B cell (primary cell): ENCODE results near the gene RAE1. TPM values are rescaled to one million over a fixed set of nuclear protein-coding genes. Genes with fewer than 3 reads are reported as not detected.

ENCODE experiments used
- ATAC-seq: fragments of 200-7000 bp; cut with Tn5 transposase; one replicate; pipeline ENCODE4 v1.10.0; 2021; ENCODE audit warnings: low read depth, mild to moderate bottlenecking, moderate number of reproducible peaks, moderate library complexity
- CTCF ChIA-PET: fragments of 350-600 bp; sonication (Branson Sonifier 250); formaldehyde crosslinking; loops from one replicate; lab custom pipeline; 2021; ENCODE audit warnings: antibody characterized with exemption, inconsistent platforms; lab: Charles Lee
- POLR2A ChIA-PET: fragments of 350-600 bp; sonication (Branson Sonifier 250); formaldehyde crosslinking; loops from one replicate; lab custom pipeline; 2021; ENCODE audit warnings: antibody characterized with exemption; lab: Charles Lee
- DNase-seq: peaks from one replicate; pipeline ENCODE4 v3.0.0; 2013
- H2AFZ ChIP-seq: 2 replicates; pipeline ENCODE4 v1.6.1; 2012; ENCODE audit warnings: mild to moderate bottlenecking, low read depth, low read length; ENCODE audit not compliant: insufficient read depth, poor library complexity, severe bottlenecking
- H3K27ac ChIP-seq, 2 donors: 1 replicate in 1 of 2; 2 replicates in 1 of 2; pipeline ENCODE4 v1.5.1; 2012 to 2013; ENCODE audit warnings: low read length in 2 of 2, mild to moderate bottlenecking in 2 of 2, moderate library complexity in 1 of 2
- H3K27me3 ChIP-seq, 4 experiments: fragments of 200-600 bp in 1 of 4; sonication (generic) in 1 of 4; replicated peaks in 1 of 4; 1 replicate in 2 of 4; 2 replicates in 2 of 4; pipeline versions ENCODE4 v1.6.1 to v1.7.0; 2013 to 2016; ENCODE audit warnings: low read length in 3 of 4, mild to moderate bottlenecking in 2 of 4, mixed read lengths in 1 of 4, moderate library complexity in 1 of 4; ENCODE audit not compliant: insufficient read depth in 4 of 4, control insufficient read depth in 3 of 4; ENCODE audit errors: control extremely low read depth in 1 of 4
- H3K36me3 ChIP-seq, 2 experiments: replicated peaks in 1 of 2; 1 replicate in 1 of 2; 2 replicates in 1 of 2; pipeline versions ENCODE4 v1.6.1 to v1.7.1; 2013; ENCODE audit warnings: low read length in 1 of 2; ENCODE audit not compliant: insufficient read depth in 2 of 2, control insufficient read depth in 1 of 2; ENCODE audit errors: control extremely low read depth in 1 of 2, extremely low read depth in 1 of 2
- H3K4me1 ChIP-seq, 2 donors: fragments of 200-600 bp in 1 of 2; sonication (generic) in 1 of 2; 1 replicate in 1 of 2; 2 replicates in 1 of 2; pipeline versions ENCODE4 v1.5.1 to v1.6.1; 2013 to 2017; ENCODE audit warnings: low read length in 2 of 2; ENCODE audit not compliant: control insufficient read depth in 2 of 2, insufficient read depth in 2 of 2
- H3K4me2 ChIP-seq: replicated peaks from 2 replicates; pipeline ENCODE3; 2012; ENCODE audit warnings: mild to moderate bottlenecking, low read depth, low read length; ENCODE audit not compliant: poor library complexity, severe bottlenecking
- H3K4me3 ChIP-seq, 5 experiments: fragments of 200-600 bp in 1 of 5; sonication (generic) in 1 of 5; 1 replicate in 3 of 5; 2 replicates in 2 of 5; pipeline versions ENCODE4 v1.5.1 to v1.7.0; 2011 to 2016; ENCODE audit warnings: low read length in 4 of 5, mild to moderate bottlenecking in 4 of 5, low read depth in 2 of 5, control low read depth in 1 of 5, moderate library complexity in 1 of 5; ENCODE audit not compliant: insufficient read depth in 1 of 5; ENCODE audit errors: control extremely low read depth in 1 of 5, extremely low read depth in 1 of 5
- H3K79me2 ChIP-seq: fragments of 200-600 bp; sonication (generic); one replicate; pipeline ENCODE4 v1.6.0; 2016; ENCODE audit warnings: low read length; ENCODE audit not compliant: control insufficient read depth, insufficient read depth
- H3K9ac ChIP-seq: fragments of 200-600 bp; sonication (generic); 2 replicates; pipeline ENCODE4 v1.6.1; 2017; ENCODE audit warnings: mild to moderate bottlenecking, low read length, moderate library complexity
- H3K9me3 ChIP-seq, 3 donors: one replicate each; pipeline versions ENCODE4 v1.6.1 to v1.7.1; 2013; ENCODE audit warnings: low read length in 2 of 3; ENCODE audit not compliant: control insufficient read depth in 2 of 3, insufficient read depth in 1 of 3; ENCODE audit errors: control extremely low read depth in 1 of 3
- H4K20me1 ChIP-seq: 2 replicates; pipeline ENCODE4 v1.6.0; 2012; ENCODE audit warnings: mild to moderate bottlenecking, low read length; ENCODE audit not compliant: insufficient read depth, control insufficient read depth, poor library complexity, severe bottlenecking
- H3K27ac Mint-ChIP-seq: one replicate; pipeline ENCODE4 v1.8.0; 2021; ENCODE audit warnings: mixed read lengths
- H3K27me3 Mint-ChIP-seq: one replicate; pipeline ENCODE4 v1.8.0; 2021; ENCODE audit warnings: mixed read lengths
- H3K4me1 Mint-ChIP-seq: one replicate; pipeline ENCODE4 v1.8.0; 2021; ENCODE audit warnings: mixed read lengths
- H3K4me3 Mint-ChIP-seq: one replicate; pipeline ENCODE4 v1.8.0; 2021; ENCODE audit warnings: mixed read lengths
- H3K9me3 Mint-ChIP-seq: one replicate; pipeline ENCODE4 v1.8.0; 2022; ENCODE audit warnings: mixed read lengths; ENCODE audit not compliant: insufficient read depth
- CTCF ChIP-seq: fragments of 200-600 bp; IDR thresholded peaks from one replicate; pipeline ENCODE4 v1.8.0; 2022; ENCODE audit warnings: antibody characterized with exemption, mild to moderate bottlenecking
- EZH2 ChIP-seq: IDR thresholded peaks from 2 replicates; pipeline ENCODE4 v1.6.1; 2012; ENCODE audit warnings: borderline replicate concordance, low read depth, mild to moderate bottlenecking, moderate library complexity, low read length; ENCODE audit not compliant: insufficient read depth, poor library complexity, severe bottlenecking
- WGBS: methylation state at CpG from one replicate; pipeline ENCODE4 v1.1.5; 2013; ENCODE audit warnings: missing lambda C conversion rate; ENCODE audit not compliant: insufficient coverage; 5-methylcytosine and 5-hydroxymethylcytosine counted together
- intact Hi-C: fragments of 100-400 bp; cut with micrococcal nuclease; formaldehyde crosslinking; loops from one replicate; pipeline ENCODE4 v1.10.0; 2022
- polyA plus RNA-seq: library from polyadenylated mRNA; depleted of rRNA; stranded (reverse); fragments of >200 nt; gene quantifications from 2 replicates; pipeline ENCODE4 v1.2.3, GENCODE V29; 2012
- total RNA-seq, 2 donors: library from RNA; stranded (reverse); fragments of 120-200 nt in 1 of 2; gene quantifications; 1 replicate in 1 of 2; 2 replicates in 1 of 2; pipeline versions ENCODE4 v1.2.3 to v1.2.4, GENCODE V29; 2013 to 2022

The RAE1 gene
- total and polyA plus RNA-seq, 2 donors (not counting 1 experiment from before 2014, with no cell fraction given) = 32.6 to 33.3 TPM

- no peaks in the 10 kb centered on the region for H3K9me3 Mint-ChIP-seq
- 89% methylated on average over 14 of the region's 15 CpGs for WGBS
- no peak for DNase-seq
- Histone ChIP-seq H4K20me1 (no peaks in the 10 kb centered on the region), H3K4me1 (no peaks in the 10 kb centered on the region), H3K4me3 (no peak overlapping the region), H3K36me3 (no peaks in the 10 kb centered on the region), H3K9me3 (no peaks in the 10 kb centered on the region), H3K9ac (no peak overlapping the region), H3K4me2 (no peak overlapping the region), H3K27ac (no peak overlapping the region), H3K27me3 (no peaks in the 10 kb centered on the region), H2AFZ (no peak overlapping the region), H3K79me2 (no peaks in the 10 kb centered on the region)
- intact Hi-C loops = no loop called here
- no peak overlapping the region for H3K27ac Mint-ChIP-seq
- POLR2A ChIA-PET = interaction anchor here (0.7 kb wide), 1 partner anchor 18 kb away, joined by 3 read pairs; no protein-coding TSS in a partner anchor
- H3K27me3 Mint-ChIP-seq = no peaks in the 10 kb centered on the region
- no peak for ATAC-seq
- CTCF ChIA-PET = no interaction called here
- no peak overlapping the region for H3K4me3 Mint-ChIP-seq
- no peak for TF ChIP-seq EZH2
- no peak for TF ChIP-seq CTCF
- peaks cover 10% of the 10 kb centered on the region for H3K4me1 Mint-ChIP-seq
These were observed 65.4 kb downstream of the RAE1 start for GRCh38 chr20:57416296-57417022.

GRCh38 chr20:57417051-57417689, 66.1 kb downstream of the RAE1 start:
- ATAC-seq (no peak), DNase-seq (no peak)
- H3K27ac Mint-ChIP-seq = no peak overlapping the region
- no peak for TF ChIP-seq CTCF
- TF ChIP-seq EZH2 = no peak
- H2AFZ ChIP-seq = no peak overlapping the region
- no peaks in the 10 kb centered on the region for H3K27me3 Mint-ChIP-seq
- no peaks in the 10 kb centered on the region for H3K36me3 ChIP-seq
- H3K4me1 Mint-ChIP-seq = peaks cover 10% of the 10 kb centered on the region
- 40% methylated on average over 6 of the region's 6 CpGs for WGBS
- POLR2A ChIA-PET = no interaction called here
- no peaks in the 10 kb centered on the region for H3K9me3 ChIP-seq
- H4K20me1 ChIP-seq = no peaks in the 10 kb centered on the region
- no peaks in the 10 kb centered on the region for H3K27me3 ChIP-seq
- no peak overlapping the region for H3K4me2 ChIP-seq
- no peak overlapping the region for H3K27ac ChIP-seq
- H3K9ac ChIP-seq = no peak overlapping the region
- no peak overlapping the region for H3K4me3 Mint-ChIP-seq
- no peaks in the 10 kb centered on the region for H3K79me2 ChIP-seq
- intact Hi-C loops = no loop called here
- no peaks in the 10 kb centered on the region for H3K4me1 ChIP-seq
- no peak overlapping the region for H3K4me3 ChIP-seq
- H3K9me3 Mint-ChIP-seq = no peaks in the 10 kb centered on the region
- CTCF ChIA-PET = no interaction called here
